HepG2 (cell line): ENCODE measurements around the gene IQCE. TPM values are rescaled to one million over a fixed set of nuclear protein-coding genes. Genes with fewer than 3 reads are reported as not detected.

Source experiments
- ARID3A ChIP-seq: IDR thresholded peaks from 2 replicates; pipeline ENCODE4 v1.6.1; 2012; ENCODE audit warnings: low read depth, low read length, improper control_type of control experiment
- BCL3 ChIP-seq: sonication (generic); formaldehyde crosslinking; IDR thresholded peaks from 2 replicates; pipeline ENCODE4 v1.5.1; 2020; ENCODE audit warnings: mild to moderate bottlenecking, missing genetic modification reagents, moderate library complexity
- CENPT ChIP-seq: sonication (generic); formaldehyde crosslinking; IDR thresholded peaks from 2 replicates; pipeline ENCODE4 v1.8.0; 2022; ENCODE audit warnings: low read depth, mild to moderate bottlenecking, moderate library complexity, missing genetic modification reagents
- FOSL1 ChIP-seq: sonication (generic); formaldehyde crosslinking; IDR thresholded peaks from 2 replicates; pipeline ENCODE4 v1.9.0; 2021; ENCODE audit warnings: missing genetic modification reagents, borderline replicate concordance
- FOXA3 ChIP-seq: IDR thresholded peaks from 2 replicates; pipeline ENCODE4 v1.6.1; 2016; ENCODE audit warnings: missing genetic modification reagents, missing compliant biosample characterization
- MTA3 ChIP-seq: sonication (generic); formaldehyde crosslinking; IDR thresholded peaks from 2 replicates; pipeline ENCODE4 v1.4.0; 2020; ENCODE audit warnings: missing genetic modification reagents
- MXI1 ChIP-seq: IDR thresholded peaks from 3 replicates; pipeline ENCODE4 v1.6.1; 2012; ENCODE audit warnings: low read depth, low read length, inconsistent platforms, borderline replicate concordance
- SCMH1 ChIP-seq: sonication (generic); formaldehyde crosslinking; IDR thresholded peaks from 2 replicates; pipeline ENCODE4 v1.9.0; 2021; ENCODE audit warnings: missing genetic modification reagents, mild to moderate bottlenecking, borderline replicate concordance
- SMAD1 ChIP-seq: sonication (generic); formaldehyde crosslinking; IDR thresholded peaks from 2 replicates; pipeline ENCODE4 v1.4.0; 2020; ENCODE audit warnings: missing genetic modification reagents, low read depth, mild to moderate bottlenecking, borderline replicate concordance
- SMAD9 ChIP-seq: sonication (generic); formaldehyde crosslinking; IDR thresholded peaks from 2 replicates; pipeline ENCODE4 v1.5.1; 2020; ENCODE audit warnings: mild to moderate bottlenecking, missing genetic modification reagents
- TOE1 ChIP-seq: sonication (generic); formaldehyde crosslinking; IDR thresholded peaks from 2 replicates; pipeline ENCODE4 v1.4.0; 2020; ENCODE audit warnings: mild to moderate bottlenecking, missing genetic modification reagents
- TOPORS ChIP-seq: sonication (generic); formaldehyde crosslinking; IDR thresholded peaks from 2 replicates; pipeline ENCODE4 v1.8.0; 2023; ENCODE audit warnings: mild to moderate bottlenecking, missing genetic modification reagents
- TRAFD1 ChIP-seq: sonication (generic); formaldehyde crosslinking; IDR thresholded peaks from 2 replicates; pipeline ENCODE4 v1.5.1; 2020; ENCODE audit warnings: missing genetic modification reagents, mild to moderate bottlenecking, borderline replicate concordance
- ZBTB14 ChIP-seq: sonication (generic); formaldehyde crosslinking; IDR thresholded peaks from 2 replicates; pipeline ENCODE4 v1.4.0; 2020; ENCODE audit warnings: missing genetic modification reagents
- ZBTB37 ChIP-seq: sonication (generic); formaldehyde crosslinking; IDR thresholded peaks from 2 replicates; pipeline ENCODE4 v1.4.0; 2020; ENCODE audit warnings: mild to moderate bottlenecking, missing genetic modification reagents
- ZBTB42 ChIP-seq: sonication (generic); formaldehyde crosslinking; IDR thresholded peaks from 2 replicates; pipeline ENCODE4 v1.5.0; 2020; ENCODE audit warnings: mild to moderate bottlenecking, missing genetic modification reagents
- ZNF274 ChIP-seq: sonication (generic); formaldehyde crosslinking; IDR thresholded peaks from 2 replicates; pipeline ENCODE4 v1.5.1; 2020; ENCODE audit warnings: mild to moderate bottlenecking, missing genetic modification reagents
- ZNF496 ChIP-seq: sonication (generic); formaldehyde crosslinking; IDR thresholded peaks from 2 replicates; pipeline ENCODE4 v1.8.1; 2023; ENCODE audit warnings: mild to moderate bottlenecking, moderate library complexity, missing genetic modification reagents; ENCODE audit not compliant: insufficient replicate concordance
- ZNF556 ChIP-seq: sonication (generic); formaldehyde crosslinking; IDR thresholded peaks from 2 replicates; pipeline ENCODE4 v1.4.0; 2020; ENCODE audit warnings: mild to moderate bottlenecking, missing genetic modification reagents, borderline replicate concordance
- ZNF660 ChIP-seq: sonication (generic); formaldehyde crosslinking; IDR thresholded peaks from 2 replicates; pipeline ENCODE4 v1.5.1; 2020; ENCODE audit warnings: mild to moderate bottlenecking, low read depth, missing genetic modification reagents, borderline replicate concordance
- ZSCAN30 ChIP-seq: sonication (generic); formaldehyde crosslinking; IDR thresholded peaks from 2 replicates; pipeline ENCODE4 v1.5.0; 2020; ENCODE audit warnings: mild to moderate bottlenecking, missing genetic modification reagents
- ZZZ3 ChIP-seq: sonication (generic); formaldehyde crosslinking; IDR thresholded peaks from 2 replicates; pipeline ENCODE4 v1.4.0; 2020; ENCODE audit warnings: missing genetic modification reagents, mild to moderate bottlenecking, borderline replicate concordance
- polyA plus RNA-seq, 8 experiments: library from polyadenylated mRNA; depleted of rRNA in 3 of 8; stranded (reverse) in 7 of 8; unstranded in 1 of 8; fragments of >200 nt; fragmentation: Illumina TruSeq in 4 of 8; extraction: Trizol in 4 of 8; gene quantifications; 2 replicates each; pipeline versions ENCODE4 v1.2.1 to v1.2.3, GENCODE V29; 2011 to 2016; ENCODE audit warnings: low read depth in 4 of 8, missing spikeins in 1 of 8, mixed read lengths in 1 of 8; ENCODE audit not compliant: insufficient read depth in 1 of 8
- total RNA-seq, 5 experiments: library from RNA; depleted of rRNA; stranded (reverse); fragments of >200 nt; fragmentation: Illumina TruSeq; extraction: Trizol; gene quantifications; 2 replicates each; pipeline ENCODE4 v1.2.3, GENCODE V29; 2016; ENCODE audit warnings: low read depth in 1 of 5

Gene IQCE
- total and polyA plus RNA-seq, 2 of the 13 experiments (the other 11 are each of a cell fraction or from before 2014, with no cell fraction given), result 1.5 to 2.5 TPM

GRCh38 chr7:2638224-2638991 is 79.6 kb downstream of the IQCE start (continued):
- no peak for TF ChIP-seq TRAFD1 (CRISPR knock-in tag)
- TF ChIP-seq SCMH1 (CRISPR knock-in tag), result no peak
- TF ChIP-seq TOE1 (CRISPR knock-in tag), result no peak
- TF ChIP-seq ZZZ3 (CRISPR knock-in tag), result no peak
- no peak for TF ChIP-seq ARID3A
- no peak for TF ChIP-seq ZNF496 (CRISPR knock-in tag)
- TF ChIP-seq ZSCAN30 (CRISPR knock-in tag), result 0 out of 2 replicates have a peak, but pooled peaks have one; percentile 55
- TF ChIP-seq ZNF274 (CRISPR knock-in tag), result peak; percentile 44; the same call in 1 of the 2 replicates
- TF ChIP-seq MXI1, result peak; percentile 96; the same call in 1 of the 3 replicates
- no peak for TF ChIP-seq CENPT (CRISPR knock-in tag)
- peak; percentile 61; the same call in 1 of the 2 replicates for TF ChIP-seq FOXA3 (CRISPR knock-in tag)
- TF ChIP-seq MTA3, result no peak
- TF ChIP-seq ZNF660 (CRISPR knock-in tag), result no peak
- peak; percentile 88 for TF ChIP-seq TOPORS
- peak; percentile 93; the same call in 1 of the 2 replicates for TF ChIP-seq ZNF556 (CRISPR knock-in tag)
- 0 out of 2 replicates have a peak, but pooled peaks have one; percentile 22 for TF ChIP-seq ZBTB14 (CRISPR knock-in tag)
- 0 out of 2 replicates have a peak, but pooled peaks have one; percentile 57 for TF ChIP-seq SMAD1 (CRISPR knock-in tag)
- peak; percentile 67; the same call in 1 of the 2 replicates for TF ChIP-seq BCL3
- no peak for TF ChIP-seq FOSL1 (CRISPR knock-in tag)
- no peak for TF ChIP-seq SMAD9 (CRISPR knock-in tag)
- peak; percentile 64; the same call in 1 of the 2 replicates for TF ChIP-seq ZBTB37 (CRISPR knock-in tag)
- no peak for TF ChIP-seq ZBTB42 (CRISPR knock-in tag)
